Measurements from ENCODE around the gene TYROBP.

Gene TYROBP

GRCh38 chr19:35879770-35880317 is 28.3 kb downstream of the TYROBP start:
- H2BK5ac ChIP-seq (ENCODE audit: low read length), result no peak overlapping the region
- H2BK120ac ChIP-seq (ENCODE audit: low read depth, low read length), result no peak overlapping the region
- no peak overlapping the region for H3K4me3 ChIP-seq (ENCODE audit: low read length in 2 of 2)
- H3K18ac ChIP-seq (ENCODE audit: low read length), result no peak overlapping the region
- H3K4ac ChIP-seq (ENCODE audit: low read length), result no peak overlapping the region
- H3K79me1 ChIP-seq (ENCODE audit: low read depth, low read length), result no peaks in the 10 kb centered on the region
- H2AFZ ChIP-seq (ENCODE audit: low read length), result no peak overlapping the region
- no peak overlapping the region for H4K91ac ChIP-seq (ENCODE audit: low read depth, low read length, poor library complexity)
- no peak overlapping the region for H3K4me2 ChIP-seq (ENCODE audit: insufficient read depth, low read length, poor library complexity, severe bottlenecking)
- no peaks in the 10 kb centered on the region for H3K27me3 ChIP-seq (ENCODE audit: control insufficient read depth in 3 of 3, insufficient read depth in 3 of 3, low read depth in 1 of 3, low read length in 3 of 3)
- peak; percentile 90 for DNase-seq (ENCODE audit: low spot score)
- no peaks in the 10 kb centered on the region for H3K4me1 ChIP-seq (ENCODE audit: control insufficient read depth in 2 of 2, insufficient read depth in 1 of 2, low read depth in 1 of 2, low read length in 2 of 2)
- H3K14ac ChIP-seq (ENCODE audit: low read length), result no peak overlapping the region
- no peak overlapping the region for H3K27ac ChIP-seq (replicated peaks; ENCODE audit: low read length)
- H3K23ac ChIP-seq (ENCODE audit: low read depth, low read length, poor library complexity), result no peak overlapping the region
- no peak overlapping the region for H2AK5ac ChIP-seq (ENCODE audit: low read depth, low read length)
- H3K9ac ChIP-seq (ENCODE audit: low read depth, low read length, poor library complexity), result no peak overlapping the region
- no peak overlapping the region for H4K8ac ChIP-seq (ENCODE audit: low read depth, low read length)
- H2BK15ac ChIP-seq (ENCODE audit: low read length), result no peak overlapping the region
- no CpG with 5 or more reads among the region's 28 CpGs for WGBS, 2 donors (ENCODE audit: extremely low coverage in 2 of 2, insufficient read length in 2 of 2, insufficient replicate concordance in 1 of 2)
- peaks cover 22 to 38% of the 10 kb centered on the region in 2 donors for H3K36me3 ChIP-seq (replicated peaks in 1 of 2; ENCODE audit: control insufficient read depth in 2 of 2, insufficient read depth in 2 of 2, low read length in 2 of 2)
- H2BK12ac ChIP-seq (ENCODE audit: low read length), result no peak overlapping the region
- no peaks in the 10 kb centered on the region for H3K9me3 ChIP-seq (replicated peaks in 1 of 2; ENCODE audit: control insufficient read depth in 2 of 2, insufficient read depth in 1 of 2, low read depth in 1 of 2, low read length in 2 of 2)

- Histone ChIP-seq H3K4me2 (ENCODE audit: insufficient read depth, low read length, poor library complexity, severe bottlenecking) (no peak overlapping the region), H4K8ac (ENCODE audit: low read depth, low read length) (no peak overlapping the region), H2BK120ac (ENCODE audit: low read depth, low read length) (no peak overlapping the region), H3K18ac (ENCODE audit: low read length) (no peak overlapping the region), H3K14ac (ENCODE audit: low read length) (no peak overlapping the region), H2AFZ (ENCODE audit: low read length) (no peak overlapping the region), H3K36me3 (replicated peaks in 1 of 2; ENCODE audit: control insufficient read depth in 2 of 2, insufficient read depth in 2 of 2, low read length in 2 of 2) (peaks cover 30 to 46% of the 10 kb centered on the region in 2 donors), H3K27ac (replicated peaks; ENCODE audit: low read length) (no peak overlapping the region), H3K23ac (ENCODE audit: low read depth, low read length, poor library complexity) (no peak overlapping the region), H3K4me1 (ENCODE audit: control insufficient read depth in 2 of 2, insufficient read depth in 1 of 2, low read depth in 1 of 2, low read length in 2 of 2) (no peaks in the 10 kb centered on the region), H3K4ac (ENCODE audit: low read length) (no peak overlapping the region), H3K9ac (ENCODE audit: low read depth, low read length, poor library complexity) (peak overlapping the region; percentile 12), H2BK12ac (ENCODE audit: low read length) (no peak overlapping the region), H4K91ac (ENCODE audit: low read depth, low read length, poor library complexity) (no peak overlapping the region), H3K27me3 (ENCODE audit: control insufficient read depth in 3 of 3, insufficient read depth in 3 of 3, low read depth in 1 of 3, low read length in 3 of 3) (no peaks in the 10 kb centered on the region), H3K4me3 (ENCODE audit: low read length in 2 of 2) (no peak overlapping the region), H2BK15ac (ENCODE audit: low read length) (peak overlapping the region; percentile 9), H2AK5ac (ENCODE audit: low read depth, low read length) (no peak overlapping the region), H2BK5ac (ENCODE audit: low read length) (peak overlapping the region; percentile 71), H3K79me1 (ENCODE audit: low read depth, low read length) (no peaks in the 10 kb centered on the region), H3K9me3 (replicated peaks in 1 of 2; ENCODE audit: control insufficient read depth in 2 of 2, insufficient read depth in 1 of 2, low read depth in 1 of 2, low read length in 2 of 2) (no peaks in the 10 kb centered on the region)
- DNase-seq (ENCODE audit: low spot score), result no peak
- no CpG with 5 or more reads among the region's 23 CpGs for WGBS, 2 donors (ENCODE audit: extremely low coverage in 2 of 2, insufficient read length in 2 of 2, insufficient replicate concordance in 1 of 2)
Measured at GRCh38 chr19:35879068-35879467, 29.0 kb downstream of the TYROBP start.

- Histone ChIP-seq H2AK5ac (ENCODE audit: low read depth, low read length) (no peak overlapping the region), H3K27ac (replicated peaks; ENCODE audit: low read length) (no peak overlapping the region), H3K79me1 (ENCODE audit: low read depth, low read length) (peaks cover 5% of the 10 kb centered on the region), H3K4ac (ENCODE audit: low read length) (no peak overlapping the region), H3K18ac (ENCODE audit: low read length) (no peak overlapping the region), H4K91ac (ENCODE audit: low read depth, low read length, poor library complexity) (no peak overlapping the region), H4K8ac (ENCODE audit: low read depth, low read length) (no peak overlapping the region), H3K4me3 (ENCODE audit: low read length in 2 of 2) (no peak overlapping the region), H3K9ac (ENCODE audit: low read depth, low read length, poor library complexity) (no peak overlapping the region), H3K4me1 (ENCODE audit: control insufficient read depth in 2 of 2, insufficient read depth in 1 of 2, low read depth in 1 of 2, low read length in 2 of 2) (peaks cover 0 to 3% of the 10 kb centered on the region in 2 donors), H2AFZ (ENCODE audit: low read length) (no peak overlapping the region), H3K36me3 (replicated peaks in 1 of 2; ENCODE audit: control insufficient read depth in 2 of 2, insufficient read depth in 2 of 2, low read length in 2 of 2) (peaks cover 45 to 76% of the 10 kb centered on the region in 2 donors), H3K23ac (ENCODE audit: low read depth, low read length, poor library complexity) (peak overlapping the region; percentile 55), H3K14ac (ENCODE audit: low read length) (no peak overlapping the region), H2BK12ac (ENCODE audit: low read length) (no peak overlapping the region), H2BK5ac (ENCODE audit: low read length) (no peak overlapping the region), H3K4me2 (ENCODE audit: insufficient read depth, low read length, poor library complexity, severe bottlenecking) (no peak overlapping the region), H2BK120ac (ENCODE audit: low read depth, low read length) (no peak overlapping the region), H2BK15ac (ENCODE audit: low read length) (no peak overlapping the region), H3K9me3 (replicated peaks in 1 of 2; ENCODE audit: control insufficient read depth in 2 of 2, insufficient read depth in 1 of 2, low read depth in 1 of 2, low read length in 2 of 2) (no peaks in the 10 kb centered on the region), H3K27me3 (ENCODE audit: control insufficient read depth in 3 of 3, insufficient read depth in 3 of 3, low read depth in 1 of 3, low read length in 3 of 3) (no peaks in the 10 kb centered on the region)
- no peak for DNase-seq (ENCODE audit: low spot score)
- WGBS, 2 donors (ENCODE audit: extremely low coverage in 2 of 2, insufficient read length in 2 of 2, insufficient replicate concordance in 1 of 2), result no CpG with 5 or more reads among the region's 32 CpGs
Measured at GRCh38 chr19:35874392-35874930, 33.6 kb downstream of the TYROBP start.

GRCh38 chr19:35872180-35872579 is 35.9 kb downstream of the TYROBP start:
- Histone ChIP-seq H3K4me3 (ENCODE audit: low read length in 2 of 2) (no peak overlapping the region), H3K36me3 (replicated peaks in 1 of 2; ENCODE audit: control insufficient read depth in 2 of 2, insufficient read depth in 2 of 2, low read length in 2 of 2) (peaks cover 33 to 54% of the 10 kb centered on the region in 2 donors), H2AFZ (ENCODE audit: low read length) (no peak overlapping the region), H3K4me2 (ENCODE audit: insufficient read depth, low read length, poor library complexity, severe bottlenecking) (no peak overlapping the region), H3K79me1 (ENCODE audit: low read depth, low read length) (peaks cover 5% of the 10 kb centered on the region), H2BK15ac (ENCODE audit: low read length) (no peak overlapping the region), H4K91ac (ENCODE audit: low read depth, low read length, poor library complexity) (no peak overlapping the region), H3K14ac (ENCODE audit: low read length) (no peak overlapping the region), H4K8ac (ENCODE audit: low read depth, low read length) (no peak overlapping the region), H3K23ac (ENCODE audit: low read depth, low read length, poor library complexity) (no peak overlapping the region), H2BK5ac (ENCODE audit: low read length) (no peak overlapping the region), H3K4ac (ENCODE audit: low read length) (no peak overlapping the region), H3K27ac (replicated peaks; ENCODE audit: low read length) (no peak overlapping the region), H3K9me3 (replicated peaks in 1 of 2; ENCODE audit: control insufficient read depth in 2 of 2, insufficient read depth in 1 of 2, low read depth in 1 of 2, low read length in 2 of 2) (no peaks in the 10 kb centered on the region), H2AK5ac (ENCODE audit: low read depth, low read length) (no peak overlapping the region), H2BK120ac (ENCODE audit: low read depth, low read length) (no peak overlapping the region), H3K18ac (ENCODE audit: low read length) (no peak overlapping the region), H2BK12ac (ENCODE audit: low read length) (no peak overlapping the region), H3K9ac (ENCODE audit: low read depth, low read length, poor library complexity) (no peak overlapping the region), H3K27me3 (ENCODE audit: control insufficient read depth in 3 of 3, insufficient read depth in 3 of 3, low read depth in 1 of 3, low read length in 3 of 3) (no peaks in the 10 kb centered on the region), H3K4me1 (ENCODE audit: control insufficient read depth in 2 of 2, insufficient read depth in 1 of 2, low read depth in 1 of 2, low read length in 2 of 2) (peaks cover 7 to 10% of the 10 kb centered on the region in 2 donors)
- no peak for DNase-seq (ENCODE audit: low spot score)
- WGBS, 2 donors (ENCODE audit: extremely low coverage in 2 of 2, insufficient read length in 2 of 2, insufficient replicate concordance in 1 of 2), result no CpG with 5 or more reads among the region's 5 CpGs
